ENCODE results near the gene SOX10.

The SOX10 gene

DNA sequence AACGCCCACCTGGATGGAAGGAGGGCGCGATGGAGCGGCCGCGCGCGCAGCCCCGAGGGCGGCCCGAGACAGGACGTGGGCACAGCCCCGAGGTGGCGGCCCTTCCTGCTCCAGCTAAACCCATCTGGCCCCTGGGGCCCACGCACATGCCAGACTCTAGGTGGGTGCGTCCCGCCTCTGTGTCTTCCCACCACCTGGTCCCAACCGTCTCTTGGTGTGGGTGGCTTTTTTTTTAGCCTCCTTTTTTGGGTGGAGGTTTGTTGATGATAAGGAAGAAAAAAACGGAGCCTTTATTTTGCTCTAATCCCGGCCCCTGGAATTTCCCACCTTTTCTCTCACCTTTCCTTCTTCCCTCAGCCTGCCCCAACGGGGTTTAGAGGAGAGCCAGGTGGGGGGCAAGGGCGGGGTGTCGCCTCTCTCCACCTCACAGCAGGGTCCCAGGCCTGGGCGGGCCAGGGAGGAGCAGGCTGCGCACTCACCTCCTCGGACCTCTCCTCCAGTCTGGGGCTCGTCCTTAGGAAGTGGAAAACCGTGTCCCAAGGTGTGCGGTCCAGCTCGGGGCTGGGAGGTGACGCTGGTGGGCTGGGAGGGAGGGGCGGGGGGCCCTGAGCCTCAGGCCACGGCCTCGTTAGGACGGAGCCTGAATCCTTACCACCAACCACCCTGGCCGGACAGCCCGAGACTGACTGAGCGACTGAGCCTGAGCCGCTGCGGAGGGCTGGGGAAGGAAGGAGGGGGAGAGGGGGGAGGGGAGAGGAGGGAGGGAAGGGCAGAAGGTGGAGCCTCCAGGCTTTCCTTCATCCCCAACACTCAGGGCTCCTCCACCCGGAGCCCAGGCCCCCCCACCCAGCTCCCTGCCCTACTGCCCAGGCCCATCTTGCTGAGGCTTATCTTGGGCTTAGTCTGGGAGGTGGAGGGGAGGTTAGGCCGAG is at the start of gene SOX10:
Gene SOX10, minus strand, starts transcription at position 696 of the 932 bp plus-strand sequence. CDS start 771 bp downstream, outside the sequence.
- DNase-seq, result no peak

DNA sequence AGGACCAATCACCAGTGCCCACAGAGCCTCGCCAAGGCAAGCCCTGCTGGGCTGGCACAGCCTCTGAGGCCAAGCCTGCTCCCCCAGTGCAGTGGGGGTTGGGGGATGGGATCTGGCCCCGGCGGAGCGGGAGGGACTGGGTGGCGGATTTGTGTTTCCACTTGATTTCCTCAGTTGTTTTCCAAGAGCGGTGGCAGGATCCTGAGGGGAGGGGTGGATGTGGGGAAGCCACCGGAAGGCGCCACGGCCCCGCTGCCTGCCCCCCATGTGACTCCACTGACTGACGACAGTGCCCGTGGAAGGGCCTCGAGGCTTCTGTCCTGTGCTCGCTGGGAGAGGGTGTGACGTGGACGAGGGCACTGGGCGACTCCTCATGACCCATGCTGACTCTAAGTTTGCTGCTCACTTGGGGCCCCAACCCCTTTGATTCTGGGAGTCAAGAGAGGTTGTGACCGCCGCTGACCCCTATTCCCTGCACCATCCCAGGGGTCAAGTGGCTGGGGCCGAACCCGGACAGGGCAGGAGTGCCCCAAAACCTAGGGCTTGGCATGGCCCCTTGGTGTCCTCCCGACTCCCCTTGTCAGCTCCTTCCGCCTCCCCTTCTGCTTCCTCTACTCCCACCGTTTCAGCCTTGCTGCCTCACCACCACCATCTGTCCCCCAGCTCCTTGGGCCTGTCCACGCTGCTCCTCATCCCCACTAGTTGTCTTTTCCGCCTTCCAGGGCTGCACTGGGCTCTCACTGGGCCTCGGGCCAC is 49.3 kb upstream of the SOX10 start:
- DNase-seq, result no peak

DNA sequence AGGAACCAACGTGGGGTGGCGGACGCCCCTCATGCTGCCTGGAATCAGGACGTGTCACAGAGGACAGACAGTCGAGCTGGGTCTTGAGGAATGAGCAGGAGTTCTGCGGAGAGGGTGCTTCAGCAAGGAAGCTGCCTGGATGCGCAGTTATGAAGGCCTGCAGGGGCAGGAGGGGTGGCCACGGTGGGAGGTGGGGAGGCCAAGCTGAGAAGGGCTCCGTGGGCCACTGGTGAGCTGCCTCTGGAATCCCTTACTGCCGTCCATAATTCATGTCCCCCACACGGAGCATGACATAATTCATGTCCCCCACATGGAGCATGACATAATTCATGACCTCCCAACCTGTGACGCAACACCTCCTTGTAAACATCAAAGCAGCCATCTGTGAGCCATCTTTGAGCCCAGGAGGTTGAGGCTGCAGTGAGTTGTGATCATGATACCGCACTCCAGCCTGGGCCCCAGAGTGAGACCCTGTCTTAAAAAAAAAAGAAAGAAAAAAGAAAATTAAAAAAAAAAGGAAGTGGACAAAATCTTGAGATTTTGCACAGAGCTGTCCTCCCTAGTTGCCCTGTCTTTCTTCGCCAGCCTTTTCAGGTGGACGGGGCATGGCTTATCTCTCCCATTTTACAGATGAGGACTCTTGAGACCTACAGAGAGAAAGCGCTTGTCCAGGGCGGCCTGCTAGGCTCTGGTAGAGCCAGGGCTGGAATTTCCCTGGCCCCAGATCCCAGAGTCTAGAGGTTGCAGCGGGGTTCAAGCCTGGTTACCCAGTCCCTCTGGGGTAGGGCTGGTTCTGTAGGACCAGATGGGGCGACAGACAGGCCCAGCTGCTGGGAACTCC is 48.5 kb upstream of the SOX10 start:
- peak; percentile 72 to 80 (median 75) for DNase-seq

DNA sequence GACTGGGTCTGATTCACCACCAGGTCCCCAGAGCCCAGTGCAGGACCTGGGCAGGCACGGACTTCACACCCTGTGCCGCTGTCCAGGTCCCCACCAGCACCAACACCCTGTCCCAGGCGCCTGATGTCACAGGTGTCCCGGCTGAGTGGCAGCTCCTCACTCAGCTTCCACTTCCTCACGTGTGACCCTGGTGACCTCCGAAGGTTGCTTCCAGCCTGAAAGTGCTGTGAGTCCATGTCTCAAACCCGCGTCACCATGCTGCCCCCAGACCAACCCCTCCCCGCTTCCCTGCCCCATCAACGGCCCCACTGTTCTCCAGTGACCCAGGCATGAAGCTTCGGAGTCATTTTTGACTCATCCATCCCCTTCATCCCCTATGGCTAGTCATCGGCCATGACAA is 47.1 kb upstream of the SOX10 start:
- no peak for DNase-seq

DNA sequence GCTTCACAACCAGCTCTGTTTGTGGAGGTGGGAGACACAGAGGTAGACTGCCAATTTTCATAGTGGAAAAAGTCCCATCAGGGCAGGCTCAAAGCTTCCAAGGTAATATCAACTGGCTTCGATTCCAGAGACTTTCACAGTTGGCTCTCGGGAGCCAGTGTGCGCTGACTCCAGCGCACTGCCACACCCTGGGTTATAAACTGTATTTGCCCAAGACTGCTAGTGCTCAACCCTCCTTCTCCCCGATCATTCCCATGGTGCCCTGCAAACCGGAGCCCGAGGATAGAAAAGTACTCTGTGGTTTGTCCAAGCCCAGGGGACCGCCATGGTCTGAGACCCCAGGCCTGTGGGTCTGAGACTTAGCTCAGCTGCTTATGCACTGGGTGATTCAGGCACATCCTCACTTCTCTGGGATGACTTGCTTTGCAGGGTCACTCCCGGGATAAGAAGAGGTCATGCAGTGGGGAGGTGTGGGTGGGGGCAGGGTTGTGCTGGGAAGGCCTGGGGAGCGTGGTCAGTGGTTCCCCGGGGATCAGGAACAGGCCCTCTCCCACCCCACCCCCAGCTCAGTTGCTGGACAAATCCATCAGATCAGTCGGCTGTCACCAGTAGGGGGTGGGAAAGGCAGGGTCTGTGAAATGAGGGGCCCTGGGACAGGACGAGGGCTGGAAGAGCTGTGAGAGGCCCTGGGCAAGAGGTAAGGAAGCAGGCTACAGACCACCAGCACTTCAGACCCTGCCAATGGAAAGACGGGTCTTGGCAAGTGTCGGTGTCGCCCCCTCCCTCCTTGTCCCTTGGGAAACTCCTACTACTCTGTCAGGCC is 46.2 kb upstream of the SOX10 start:
- DNase-seq, result no peak

DNA sequence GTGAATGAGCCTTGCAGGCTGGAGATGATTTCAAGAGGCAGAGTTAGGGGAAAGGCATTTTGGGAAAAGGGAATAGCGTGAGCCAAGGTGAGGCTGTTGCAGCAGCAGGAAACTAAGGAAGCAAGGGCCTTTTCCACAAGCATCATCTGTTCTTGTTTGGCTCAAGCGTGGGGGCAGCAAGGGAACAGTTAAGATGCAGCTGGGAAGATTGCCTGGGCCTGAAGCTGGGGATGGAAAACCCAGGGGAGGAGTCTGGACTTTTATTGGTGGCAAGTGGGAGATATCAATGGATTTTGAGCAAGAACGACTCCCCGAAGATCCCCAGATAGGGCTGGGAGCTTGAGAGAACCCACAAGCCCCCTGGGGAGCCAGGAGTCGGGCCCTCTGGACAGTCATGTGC is 45.5 kb upstream of the SOX10 start:
- no peak for DNase-seq

DNA sequence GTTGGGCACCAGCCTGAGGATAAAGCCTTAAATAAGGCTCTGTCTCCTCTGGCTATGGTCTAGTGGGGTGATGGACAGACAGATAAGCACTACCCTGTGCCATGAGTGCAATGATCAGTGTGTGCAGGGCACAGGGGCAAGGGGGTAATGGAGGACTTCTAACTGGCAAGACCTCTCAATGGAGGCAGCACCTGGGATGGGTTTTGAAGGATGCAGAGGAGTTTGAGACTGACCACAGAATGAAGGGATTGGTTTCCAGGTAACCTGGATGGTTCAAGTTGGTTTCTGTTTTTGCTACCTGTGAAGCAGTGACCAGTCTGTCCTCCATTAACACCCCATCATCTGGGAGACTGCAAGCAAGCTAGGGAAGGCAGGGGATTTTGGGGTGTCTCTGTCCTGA is 45.0 kb upstream of the SOX10 start:
- DNase-seq, result no peak

DNA sequence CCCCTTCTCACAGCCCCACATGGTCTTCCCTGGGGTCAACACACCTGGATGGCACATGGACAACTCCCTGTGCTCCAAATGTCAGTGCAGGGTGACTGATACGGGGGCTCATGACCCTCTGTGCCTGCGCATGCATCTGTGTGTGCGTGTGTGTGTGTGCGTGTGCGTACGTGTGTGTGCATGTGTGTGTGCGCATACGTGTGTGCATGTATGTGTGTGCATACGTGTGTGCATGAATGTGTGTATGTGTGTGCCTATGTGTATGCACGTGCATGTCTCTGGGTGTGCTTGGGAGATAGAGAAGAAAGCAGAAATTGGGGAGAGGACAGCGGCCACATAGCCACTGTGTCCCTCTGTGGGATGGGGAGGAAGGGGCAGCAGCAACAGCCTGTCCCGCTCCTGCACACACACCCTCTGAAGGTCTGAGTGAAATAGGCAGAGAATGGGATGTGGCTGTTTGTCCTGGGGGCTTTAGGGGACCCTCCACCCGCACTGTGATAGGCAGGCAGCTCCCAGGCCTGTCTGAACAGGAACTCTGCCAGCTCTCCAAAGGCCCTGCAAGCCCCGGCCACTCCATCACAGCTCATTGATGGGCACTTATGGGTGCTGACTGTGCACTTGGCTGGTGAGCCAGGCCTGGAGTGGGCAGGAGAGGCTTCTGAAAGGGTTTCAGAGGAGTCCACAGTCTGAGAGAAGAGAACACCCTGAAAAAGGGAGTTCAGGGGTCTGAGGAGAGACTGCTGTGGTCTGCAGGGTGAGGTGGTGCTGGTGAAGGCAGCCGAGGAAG is 44.2 kb upstream of the SOX10 start:
- DNase-seq, result no peak

DNA sequence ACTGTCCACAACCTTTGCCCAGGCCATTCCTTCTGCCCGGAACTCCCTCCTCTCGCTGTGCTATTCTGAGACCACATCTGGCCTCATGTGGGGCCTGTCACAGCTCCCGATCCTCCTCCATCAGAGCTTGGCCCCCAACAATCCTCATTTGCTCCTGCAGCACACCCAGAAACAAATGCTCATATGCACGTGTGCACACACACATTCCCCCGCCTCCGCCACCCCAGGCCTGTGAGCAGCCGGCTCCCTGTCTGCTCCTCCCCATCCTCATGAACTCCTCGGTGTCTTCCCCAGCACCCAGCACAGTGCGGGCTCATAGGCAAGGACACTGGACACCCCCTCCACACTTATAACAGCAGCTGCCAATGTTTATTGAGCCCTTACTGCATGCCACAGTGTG is 43.1 kb upstream of the SOX10 start:
- DNase-seq, result no peak

DNA sequence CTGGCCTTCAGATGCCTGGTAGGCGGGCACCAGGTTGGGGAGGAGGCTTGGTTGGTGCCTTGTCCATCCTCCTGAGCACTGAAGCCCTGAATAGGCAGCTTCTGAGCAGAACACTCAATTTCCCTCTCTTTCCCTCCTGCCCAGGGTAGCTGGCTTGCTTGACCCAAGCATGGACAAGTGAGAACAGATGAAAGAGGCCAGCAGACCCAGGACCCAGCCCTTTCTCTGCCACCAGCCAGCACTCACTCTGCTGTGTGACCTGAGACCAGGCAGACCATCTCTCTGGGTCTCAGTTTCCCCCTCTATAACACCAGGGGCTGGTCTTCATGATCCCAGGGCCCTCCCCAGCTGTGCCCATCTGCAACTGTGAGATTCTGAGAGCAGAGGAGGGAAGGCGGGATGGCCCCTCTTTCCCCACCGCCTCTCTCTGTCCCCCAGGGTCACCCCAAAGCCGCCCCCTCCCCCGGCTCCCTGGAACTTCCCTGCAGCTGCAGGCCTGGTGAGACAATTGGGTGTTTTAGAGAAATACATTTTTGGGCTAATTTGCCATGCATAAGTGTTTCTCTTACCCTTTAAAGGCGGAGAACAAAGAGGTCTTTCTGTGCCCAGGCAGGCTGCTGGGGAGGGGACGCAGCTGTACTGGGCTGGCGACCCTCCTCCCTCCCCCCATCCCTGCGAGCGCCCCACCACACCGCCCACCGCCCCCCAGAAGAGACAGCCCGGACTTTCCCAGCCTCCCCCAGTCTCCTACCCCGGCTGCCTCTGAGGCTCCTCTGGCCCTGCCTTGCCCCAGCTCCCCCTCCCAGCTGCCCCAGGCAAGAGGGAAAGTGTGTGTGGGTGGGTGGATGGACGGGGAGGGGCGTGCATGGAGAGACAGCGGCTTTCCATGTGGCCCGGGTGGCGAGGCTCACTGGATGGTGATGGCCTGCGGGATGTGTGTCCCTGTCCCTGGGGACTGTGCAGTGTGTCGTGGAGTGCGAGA is 42.1 kb upstream of the SOX10 start:
- DNase-seq, result no peak

DNA sequence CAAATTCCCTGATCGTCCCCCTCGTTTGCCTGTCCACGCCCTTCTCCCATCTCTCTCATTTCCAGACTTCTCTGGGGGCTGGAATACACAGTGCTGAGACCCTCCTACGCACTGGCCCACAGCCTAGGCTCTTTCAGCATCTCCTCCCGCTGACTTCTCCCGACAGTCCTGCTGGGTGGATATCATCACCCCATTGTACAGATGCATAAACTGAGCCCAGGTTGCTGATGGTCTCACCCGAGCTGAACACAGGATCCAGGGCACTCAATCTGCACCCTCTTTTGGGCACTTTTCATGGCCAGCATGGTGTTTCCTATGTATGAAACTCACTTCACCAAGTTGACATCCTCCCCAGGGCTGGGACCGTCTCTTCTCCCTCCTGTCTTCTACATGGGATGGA is 41.2 kb upstream of the SOX10 start:
- DNase-seq, result no peak

DNA sequence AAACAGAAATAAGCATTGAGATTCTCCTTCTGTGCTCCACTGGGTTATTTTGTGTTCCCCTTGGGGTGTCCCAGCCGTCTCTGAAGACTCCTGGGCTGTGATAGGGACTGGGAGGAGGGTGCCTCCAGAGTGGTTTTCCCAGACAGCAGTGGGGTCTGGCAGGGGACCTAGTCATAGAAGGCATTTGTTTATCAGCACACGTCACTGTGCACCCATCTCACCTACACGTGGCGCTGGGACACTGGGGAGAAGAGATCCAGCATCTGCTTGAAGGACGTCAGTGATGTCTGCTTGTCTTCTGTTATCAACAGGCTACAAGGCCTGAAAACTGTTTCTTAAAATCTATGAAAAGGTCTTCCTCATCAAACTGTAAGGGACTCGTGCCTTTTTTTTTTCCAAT is 38.7 kb upstream of the SOX10 start:
- no peak for DNase-seq

DNA sequence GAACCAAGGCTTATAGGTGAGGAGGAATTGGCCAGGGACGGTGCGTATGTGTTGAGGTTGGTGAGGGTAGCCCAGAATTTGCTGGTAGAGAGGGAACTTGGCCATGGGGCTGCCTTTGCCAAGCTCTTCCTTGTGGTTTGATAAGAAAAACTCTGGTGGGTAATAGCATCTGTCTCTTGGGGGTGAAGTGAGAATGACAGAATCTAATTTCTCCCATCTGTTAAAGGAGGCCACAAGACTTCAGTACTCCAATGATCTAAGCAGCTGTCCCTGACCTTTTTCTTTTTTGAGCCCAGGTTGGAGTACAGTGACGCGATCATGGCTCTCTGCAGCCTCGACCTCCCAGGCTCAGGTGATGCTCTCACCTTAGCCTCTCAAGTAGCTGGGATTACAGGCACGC is 36.9 kb upstream of the SOX10 start:
- no peak for DNase-seq

DNA sequence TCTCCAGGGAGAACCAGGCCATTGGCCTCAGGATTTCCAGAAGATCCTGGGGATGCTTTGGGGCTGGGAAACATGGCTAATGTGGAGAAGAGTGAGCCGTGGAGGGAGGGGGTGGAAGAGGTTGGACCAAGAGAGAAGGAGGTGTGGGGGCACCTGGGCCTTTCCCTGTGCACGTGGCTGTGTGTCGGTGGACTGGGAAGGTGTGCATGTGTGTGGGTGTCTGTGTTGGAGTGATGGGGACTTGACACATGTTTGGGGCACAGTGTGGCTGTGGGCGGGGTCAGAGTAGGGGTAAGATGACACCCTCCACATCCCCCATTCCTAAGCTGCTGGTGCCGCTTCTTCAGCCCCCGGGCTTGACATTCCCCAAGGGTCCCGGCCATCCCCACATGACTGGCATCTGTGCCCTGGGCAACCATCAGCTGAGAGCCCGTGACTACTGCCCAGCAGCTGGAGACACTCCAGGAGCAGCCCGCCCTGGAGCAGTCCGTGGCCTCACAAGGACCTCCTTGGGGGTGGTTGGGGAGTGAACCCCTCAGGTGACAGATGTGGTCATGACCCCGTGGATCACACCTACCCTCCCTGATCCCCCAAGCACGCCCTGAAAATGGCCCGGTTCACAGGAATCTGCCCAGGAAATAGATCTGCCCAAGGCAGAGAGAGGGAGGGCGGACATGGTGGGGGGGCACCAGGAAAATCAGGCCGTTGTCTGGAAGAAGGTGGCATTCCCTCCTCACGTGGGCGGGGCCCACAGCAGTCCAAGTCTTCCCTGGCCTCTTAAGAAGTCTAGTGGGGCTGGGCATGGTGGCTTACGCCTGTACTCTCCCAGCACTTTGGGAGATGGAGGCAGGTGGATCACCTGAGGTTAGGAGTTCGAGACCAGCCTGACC is 34.8 kb upstream of the SOX10 start:
- no peak for DNase-seq

DNA sequence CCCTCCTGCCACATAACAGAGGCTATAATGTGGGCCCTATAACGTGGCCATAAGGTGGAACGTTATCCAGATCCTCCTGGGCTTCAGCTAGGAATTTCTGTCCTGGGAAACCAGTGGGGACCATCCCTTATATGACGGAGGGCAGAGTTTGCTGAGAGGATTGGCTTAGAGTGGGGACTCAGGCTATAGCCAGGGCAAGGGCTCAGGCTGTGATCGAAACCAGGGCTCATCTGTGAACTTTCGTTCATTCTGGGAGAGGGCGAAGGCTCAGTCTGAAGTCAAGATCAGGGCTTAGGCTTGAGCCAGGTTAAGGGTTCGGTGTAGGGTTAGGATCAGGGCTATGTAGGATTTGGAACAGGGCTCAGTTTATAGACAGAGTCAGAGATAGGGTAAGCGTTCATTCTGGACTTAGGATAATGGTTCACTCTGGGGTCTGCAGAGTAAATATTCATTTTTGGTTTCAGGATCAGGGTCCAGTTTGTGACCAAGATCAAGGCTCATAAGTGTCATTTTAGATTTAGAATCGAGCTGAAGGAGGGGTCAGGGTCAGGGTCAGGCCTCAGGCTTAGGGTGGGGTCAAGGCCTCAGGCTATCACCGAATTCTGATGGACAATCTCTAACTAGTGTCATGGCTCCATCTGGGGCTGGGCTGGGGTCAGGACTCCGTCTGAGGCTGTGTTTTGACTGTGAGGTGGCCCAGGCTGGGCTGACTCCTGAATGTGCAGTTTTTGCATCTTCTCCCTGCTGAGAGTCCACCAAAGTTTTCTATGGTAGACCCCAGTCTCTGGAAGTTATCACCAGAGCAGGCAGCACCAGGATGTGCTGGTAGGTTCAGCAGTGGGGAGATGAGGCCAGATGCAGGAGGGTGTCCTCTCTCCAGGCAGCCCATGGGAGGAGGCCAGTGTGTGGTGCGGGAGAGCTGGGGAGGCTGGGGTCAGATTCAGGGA is 33.9 kb upstream of the SOX10 start:
- DNase-seq, result no peak

DNA sequence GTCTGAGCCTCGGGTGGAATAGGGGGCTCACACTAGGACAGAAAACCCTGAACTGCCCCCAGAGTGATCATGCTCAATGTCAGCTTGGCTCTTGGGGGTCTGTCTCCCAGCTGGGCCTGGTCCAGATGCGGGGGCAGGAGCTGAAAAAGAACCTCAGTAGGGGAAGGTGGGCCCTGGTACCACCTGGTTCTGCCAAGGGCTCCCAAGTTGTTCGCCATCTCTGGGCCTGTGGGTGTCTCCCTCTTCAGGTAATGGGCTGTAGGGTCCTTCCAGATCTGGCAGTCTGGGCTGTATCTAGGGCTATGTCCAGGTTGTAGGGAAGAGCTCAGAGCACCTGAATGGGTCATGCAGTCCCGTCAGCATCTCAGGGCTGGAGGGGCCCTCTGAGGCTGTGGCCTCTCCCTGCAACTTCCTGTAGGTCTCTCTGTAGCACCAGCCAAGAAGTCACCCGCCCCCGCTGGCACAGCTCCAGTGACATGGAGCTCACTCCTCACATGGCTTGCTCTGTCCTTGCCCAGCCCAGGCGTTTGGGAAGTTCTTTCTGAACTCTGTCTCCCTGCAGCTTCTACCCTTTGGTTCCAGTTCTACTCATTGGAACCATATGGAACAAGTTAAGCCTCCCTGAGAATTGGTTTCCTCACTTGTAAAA is 33.0 kb upstream of the SOX10 start:
- peak; percentile 80 to 91 (median 84) for DNase-seq
